ENCODE results near the gene RBMX. TPM values are rescaled to one million over a fixed set of nuclear protein-coding genes. Genes with fewer than 3 reads are reported as not detected.

The RBMX gene
- total and polyA plus RNA-seq, 2 experiments from 2014 or later = 337 to 601 TPM

GRCh38 chrX:136867518-136867917 is 13.0 kb downstream of the RBMX start (continued):
- no peak for TF ChIP-seq ETS1 (IDR thresholded peaks at IDR 0.05)
- TF ChIP-seq CREB1 (CRISPR knock-in tag; IDR thresholded peaks at IDR 0.05; ENCODE audit: low read depth) = no peak
- TF ChIP-seq, protein P1, sequence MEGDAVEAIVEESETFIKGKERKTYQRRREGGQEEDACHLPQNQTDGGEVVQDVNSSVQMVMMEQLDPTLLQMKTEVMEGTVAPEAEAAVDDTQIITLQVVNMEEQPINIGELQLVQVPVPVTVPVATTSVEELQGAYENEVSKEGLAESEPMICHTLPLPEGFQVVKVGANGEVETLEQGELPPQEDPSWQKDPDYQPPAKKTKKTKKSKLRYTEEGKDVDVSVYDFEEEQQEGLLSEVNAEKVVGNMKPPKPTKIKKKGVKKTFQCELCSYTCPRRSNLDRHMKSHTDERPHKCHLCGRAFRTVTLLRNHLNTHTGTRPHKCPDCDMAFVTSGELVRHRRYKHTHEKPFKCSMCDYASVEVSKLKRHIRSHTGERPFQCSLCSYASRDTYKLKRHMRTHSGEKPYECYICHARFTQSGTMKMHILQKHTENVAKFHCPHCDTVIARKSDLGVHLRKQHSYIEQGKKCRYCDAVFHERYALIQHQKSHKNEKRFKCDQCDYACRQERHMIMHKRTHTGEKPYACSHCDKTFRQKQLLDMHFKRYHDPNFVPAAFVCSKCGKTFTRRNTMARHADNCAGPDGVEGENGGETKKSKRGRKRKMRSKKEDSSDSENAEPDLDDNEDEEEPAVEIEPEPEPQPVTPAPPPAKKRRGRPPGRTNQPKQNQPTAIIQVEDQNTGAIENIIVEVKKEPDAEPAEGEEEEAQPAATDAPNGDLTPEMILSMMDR (conservative IDR thresholded peaks at IDR 0.05; ENCODE audit: low read depth in 2 of 2) = no peak
- no peak for TF ChIP-seq EZH2phosphoT487 (IDR thresholded peaks at IDR 0.05; ENCODE audit: unreplicated experiment)
- no peak for TF ChIP-seq REST (IDR thresholded peaks at IDR 0.05; ENCODE audit: unreplicated experiment)

GRCh38 chrX:136867096-136867491 is 13.4 kb downstream of the RBMX start:
- Histone ChIP-seq H3F3A (replicated peaks; ENCODE audit: low read depth) (peaks cover 8% of the 10 kb centered on the region; the same call in 1 of the 2 replicates), H3K9me2 (ENCODE audit: insufficient read depth) (no peaks in the 10 kb centered on the region), H3K36me3 (ENCODE audit: insufficient read depth) (peaks cover 24% of the 10 kb centered on the region), H3K4me2 (no peak overlapping the region), H3K4me1 (ENCODE audit: insufficient read depth) (no peaks in the 10 kb centered on the region), H3K27ac (ENCODE audit: low read depth) (no peak overlapping the region), H3K4me3 (no peak overlapping the region), H3K79me2 (replicated peaks; ENCODE audit: insufficient read depth) (peaks cover 7% of the 10 kb centered on the region), H3K27me3 (ENCODE audit: insufficient read depth) (no peaks in the 10 kb centered on the region), H4K20me1 (replicated peaks; ENCODE audit: insufficient read depth) (peaks cover 3% of the 10 kb centered on the region; the same call in 1 of the 2 replicates), H2AFZ (no peak overlapping the region)
- DNase-seq (ENCODE audit: low spot score) (no peak), ATAC-seq (no peak)
- H3K27ac Mint-ChIP-seq = no peak overlapping the region
- H3K36me3 Mint-ChIP-seq (ENCODE audit: low read depth) = peaks cover 76% of the 10 kb centered on the region
- H3K27me3 Mint-ChIP-seq (ENCODE audit: insufficient read depth, low read depth, poor library complexity) = peaks cover 3% of the 10 kb centered on the region
- no peaks in the 10 kb centered on the region for H3K9me3 Mint-ChIP-seq
- no peak overlapping the region for H3K4me3 Mint-ChIP-seq
- peaks cover 8% of the 10 kb centered on the region; the same call in 2 of the 3 replicates for H3K4me1 Mint-ChIP-seq
- TF ChIP-seq ZNF114 (CRISPR knock-in tag; IDR thresholded peaks at IDR 0.05) (no peak), POLR2AphosphoS5 (IDR thresholded peaks at IDR 0.05; ENCODE audit: low read depth) (no peak), REST (IDR thresholded peaks at IDR 0.05; ENCODE audit: unreplicated experiment) (no peak), ZNF462 (CRISPR knock-in tag; IDR thresholded peaks at IDR 0.05) (no peak)
